PC-3 (cell line): Measurements from ENCODE around the gene QRICH2. TPM values are rescaled to one million over a fixed set of nuclear protein-coding genes. Genes with fewer than 3 reads are reported as not detected.

Experiments used
- ATAC-seq: fragments of 200-7000 bp; cut with Tn5 transposase; 2 replicates; pipeline ENCODE4 v1.9.1; 2020; ENCODE audit warnings: mild to moderate bottlenecking, moderate library complexity
- BruUV-seq: library from RNA; stranded (reverse); fragments of 400-500 nt; replicated peaks from 2 replicates; lab custom pipeline; 2021; lab: Mats Ljungman, UMichigan
- CTCF ChIA-PET: fragments of 300-600 bp; sonication (Branson Sonifier 250); formaldehyde crosslinking; loops from one replicate; lab custom pipeline; 2022; ENCODE audit warnings: antibody characterized with exemption; lab: Charles Lee
- POLR2A ChIA-PET: fragments of 300-600 bp; sonication (Branson Sonifier 250); formaldehyde crosslinking; loops from one replicate; lab custom pipeline; 2022; ENCODE audit warnings: antibody characterized with exemption; ENCODE audit not compliant: unreplicated experiment; lab: Charles Lee
- DNase-seq: peaks from one replicate; pipeline ENCODE4 v3.0.0-alpha.2; 2015
- H2AFZ ChIP-seq: fragments of 300-600 bp; sonication (generic); 2 replicates; pipeline ENCODE4 v1.6.0; 2016; ENCODE audit warnings: antibody characterized with exemption, low read length
- H3F3A ChIP-seq: fragments of 300-600 bp; sonication (generic); one replicate; pipeline ENCODE4 v1.6.0; 2017; ENCODE audit warnings: antibody characterized with exemption, low read length, control low read depth, mild to moderate bottlenecking; ENCODE audit not compliant: unreplicated experiment
- H3K27ac ChIP-seq: fragments of 300-600 bp; sonication (generic); 2 replicates; pipeline ENCODE4 v1.5.1; 2016; ENCODE audit warnings: mild to moderate bottlenecking, low read length
- H3K27me3 ChIP-seq: fragments of 300-600 bp; sonication (generic); 2 replicates; pipeline ENCODE4 v1.6.1; 2016; ENCODE audit warnings: low read length, mixed read lengths
- H3K36me3 ChIP-seq: fragments of 300-600 bp; sonication (generic); 2 replicates; pipeline ENCODE4 v1.6.1; 2016; ENCODE audit warnings: low read depth, mixed run types, low read length, mixed read lengths
- H3K4me1 ChIP-seq: fragments of 300-600 bp; sonication (generic); 2 replicates; pipeline ENCODE4 v1.5.1; 2016; ENCODE audit warnings: low read length; ENCODE audit not compliant: insufficient read depth
- H3K4me2 ChIP-seq: fragments of 300-600 bp; sonication (generic); 2 replicates; pipeline ENCODE4 v1.6.0; 2016; ENCODE audit warnings: low read length
- H3K4me3 ChIP-seq: fragments of 300-600 bp; sonication (generic); 2 replicates; pipeline ENCODE4 v1.5.1; 2016; ENCODE audit warnings: mild to moderate bottlenecking, low read length, mixed read lengths
- H3K79me2 ChIP-seq: fragments of 300-600 bp; sonication (generic); 2 replicates; pipeline ENCODE4 v1.6.1; 2017; ENCODE audit warnings: low read length, mixed read lengths
- H3K9ac ChIP-seq: fragments of 300-600 bp; sonication (generic); 2 replicates; pipeline ENCODE4 v1.6.0; 2016; ENCODE audit warnings: mild to moderate bottlenecking, low read length
- H3K9me2 ChIP-seq: fragments of 300-600 bp; sonication (generic); replicated peaks from 2 replicates; pipeline ENCODE4 v1.6.1; 2016; ENCODE audit warnings: mixed run types, low read length, mixed read lengths
- H3K9me3 ChIP-seq: fragments of 300-600 bp; sonication (generic); 2 replicates; pipeline ENCODE4 v1.6.1; 2016; ENCODE audit warnings: low read length, mixed read lengths
- H4K20me1 ChIP-seq: fragments of 300-600 bp; sonication (generic); 2 replicates; pipeline ENCODE4 v1.6.1; 2016; ENCODE audit warnings: low read length, mixed read lengths
- EZH2 ChIP-seq: fragments of 300-600 bp; sonication (generic); IDR thresholded peaks from one replicate; pipeline ENCODE4 v1.6.1; 2017; ENCODE audit warnings: antibody characterized with exemption, mild to moderate bottlenecking, low read length; ENCODE audit not compliant: unreplicated experiment
- EZH2phosphoT487 ChIP-seq: fragments of 300-600 bp; sonication (generic); IDR thresholded peaks from 2 replicates; pipeline ENCODE4 v1.6.1; 2018; ENCODE audit warnings: mild to moderate bottlenecking, antibody characterized with exemption, low read length, borderline replicate concordance
- intact Hi-C: fragments of 100-400 bp; cut with micrococcal nuclease; formaldehyde crosslinking; loops from 2 replicates; pipeline ENCODE4 v1.9.0; 2023
- total RNA-seq: library from RNA; depleted of rRNA; stranded (reverse); fragments of >200 nt; gene quantifications from 2 replicates; pipeline ENCODE4 v1.2.3, GENCODE V29; 2014
- TF ChIP-seq, protein P1 (sequence below): fragments of 300-600 bp; sonication (generic); conservative IDR thresholded peaks from 2 replicates; pipeline ENCODE4 v1.5.1; 2017; ENCODE audit warnings: antibody characterized with exemption, low read depth, mild to moderate bottlenecking, low read length

QRICH2 gene
- total RNA-seq, 1 experiment from 2014 or later: 2.2 TPM

- Histone ChIP-seq H3K36me3 (peaks cover 10% of the 10 kb centered on the region; the same call in 1 of the 2 replicates), H3K79me2 (peaks cover 41% of the 10 kb centered on the region)
Measured at GRCh38 chr17:76270770-76271668, 37.1 kb downstream of the QRICH2 start.

GRCh38 chr17:76270127-76270592 lies 37.9 kb downstream of the QRICH2 start:
- peaks cover 19% of the 10 kb centered on the region for H3K4me1 ChIP-seq
- no peaks in the 10 kb centered on the region for H3F3A ChIP-seq
- peaks cover 10% of the 10 kb centered on the region; the same call in 1 of the 2 replicates for H3K36me3 ChIP-seq
- TF ChIP-seq, protein P1, sequence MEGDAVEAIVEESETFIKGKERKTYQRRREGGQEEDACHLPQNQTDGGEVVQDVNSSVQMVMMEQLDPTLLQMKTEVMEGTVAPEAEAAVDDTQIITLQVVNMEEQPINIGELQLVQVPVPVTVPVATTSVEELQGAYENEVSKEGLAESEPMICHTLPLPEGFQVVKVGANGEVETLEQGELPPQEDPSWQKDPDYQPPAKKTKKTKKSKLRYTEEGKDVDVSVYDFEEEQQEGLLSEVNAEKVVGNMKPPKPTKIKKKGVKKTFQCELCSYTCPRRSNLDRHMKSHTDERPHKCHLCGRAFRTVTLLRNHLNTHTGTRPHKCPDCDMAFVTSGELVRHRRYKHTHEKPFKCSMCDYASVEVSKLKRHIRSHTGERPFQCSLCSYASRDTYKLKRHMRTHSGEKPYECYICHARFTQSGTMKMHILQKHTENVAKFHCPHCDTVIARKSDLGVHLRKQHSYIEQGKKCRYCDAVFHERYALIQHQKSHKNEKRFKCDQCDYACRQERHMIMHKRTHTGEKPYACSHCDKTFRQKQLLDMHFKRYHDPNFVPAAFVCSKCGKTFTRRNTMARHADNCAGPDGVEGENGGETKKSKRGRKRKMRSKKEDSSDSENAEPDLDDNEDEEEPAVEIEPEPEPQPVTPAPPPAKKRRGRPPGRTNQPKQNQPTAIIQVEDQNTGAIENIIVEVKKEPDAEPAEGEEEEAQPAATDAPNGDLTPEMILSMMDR: no peak
- H3K9me3 ChIP-seq: no peaks in the 10 kb centered on the region
- H3K9me2 ChIP-seq: no peaks in the 10 kb centered on the region
- H3K9ac ChIP-seq: no peak overlapping the region
- H3K27me3 ChIP-seq: no peaks in the 10 kb centered on the region
- H3K79me2 ChIP-seq: peaks cover 45% of the 10 kb centered on the region
- POLR2A ChIA-PET: no interaction called here
- BruUV-seq: no TSS peak
- H3K27ac ChIP-seq: no peak overlapping the region
- H3K4me2 ChIP-seq: no peak overlapping the region
- intact Hi-C loops: loop anchor here (10.0 kb wide), 1 partner anchor 365 kb away; the partner anchor contains the start of gene MRPL38
- DNase-seq (no peak), ATAC-seq (no peak)
- H3K4me3 ChIP-seq: no peak overlapping the region
- no peak overlapping the region for H2AFZ ChIP-seq
- CTCF ChIA-PET: no interaction called here
- H4K20me1 ChIP-seq: peaks cover 11% of the 10 kb centered on the region; the same call in 1 of the 2 replicates

More at GRCh38 chr17:76270770-76271668, 37.1 kb downstream of the QRICH2 start:
- no peak for ATAC-seq
- ChIA-PET CTCF (interaction anchor here (0.6 kb wide), 1 partner anchor 99 kb away, joined by 3 read pairs; no protein-coding TSS in a partner anchor), POLR2A (no interaction called here)
- Histone ChIP-seq H4K20me1 (peaks cover 11% of the 10 kb centered on the region; the same call in 1 of the 2 replicates), H3K9me3 (no peaks in the 10 kb centered on the region), H3K27me3 (no peaks in the 10 kb centered on the region), H3K9me2 (no peaks in the 10 kb centered on the region), H3K27ac (no peak overlapping the region), H3K4me1 (peaks cover 19% of the 10 kb centered on the region), H2AFZ (no peak overlapping the region), H3F3A (no peaks in the 10 kb centered on the region), H3K4me3 (no peak overlapping the region), H3K4me2 (no peak overlapping the region), H3K9ac (no peak overlapping the region)
- no peak for DNase-seq
- TF ChIP-seq EZH2phosphoT487: no peak
- TF ChIP-seq EZH2: no peak
- TF ChIP-seq, protein P1: no peak
- intact Hi-C loops: loop anchor here (10.0 kb wide), 1 partner anchor 366 kb away; the partner anchor contains the start of gene MRPL38
- BruUV-seq: no TSS peak
